K562 (cell line): ENCODE measurements around the gene ACVR2B. TPM values are rescaled to one million over a fixed set of nuclear protein-coding genes. Genes with fewer than 3 reads are reported as not detected.

Experiments
- ARID1B ChIP-seq: fragments of 450-650 bp; IDR thresholded peaks from 2 replicates; pipeline ENCODE4 v1.6.1; 2016; ENCODE audit warnings: antibody characterized with exemption, mild to moderate bottlenecking, inconsistent platforms
- ELF4 ChIP-seq: fragments of 450-650 bp; formaldehyde crosslinking; IDR thresholded peaks from 2 replicates; pipeline ENCODE4 v1.4.0; 2022; ENCODE audit warnings: missing genetic modification characterization
- MEF2A ChIP-seq: IDR thresholded peaks from 2 replicates; pipeline ENCODE4 v1.6.1; 2011; ENCODE audit warnings: low read depth, mild to moderate bottlenecking, low read length, moderate library complexity; ENCODE audit not compliant: control insufficient read depth
- PURB ChIP-seq: sonication (generic); formaldehyde crosslinking; IDR thresholded peaks from 2 replicates; pipeline ENCODE4 v1.9.0; 2021; ENCODE audit warnings: low read depth, mild to moderate bottlenecking, missing genetic modification reagents
- RB1 ChIP-seq: fragments of 450-650 bp; IDR thresholded peaks from 2 replicates; pipeline ENCODE4 v1.6.1; 2017; ENCODE audit warnings: low read depth, mild to moderate bottlenecking
- SIN3A ChIP-seq, 2 experiments: fragments of 150-350 bp in 1 of 2; IDR thresholded peaks; 2 replicates each; pipeline ENCODE4 v1.6.1; 2011 to 2016; ENCODE audit warnings: borderline replicate concordance in 2 of 2, low read depth in 2 of 2, low read length in 2 of 2, mild to moderate bottlenecking in 2 of 2, moderate library complexity in 2 of 2; ENCODE audit not compliant: control insufficient read depth in 1 of 2
- SMAD3 ChIP-seq: fragments of 450-650 bp; formaldehyde crosslinking; conservative IDR thresholded peaks from 2 replicates; pipeline ENCODE4 v1.4.0; 2020; ENCODE audit warnings: mild to moderate bottlenecking
- U2AF1 ChIP-seq: fragments of 200-400 bp; formaldehyde crosslinking; optimal IDR thresholded peaks from 2 replicates; pipeline ENCODE3; 2017; ENCODE audit warnings: mild to moderate bottlenecking, low read depth, low read length, moderate library complexity
- ZBTB8A ChIP-seq: fragments of 450-650 bp; IDR thresholded peaks from 2 replicates; pipeline ENCODE4 v1.6.1; 2018; ENCODE audit warnings: mild to moderate bottlenecking, moderate library complexity; ENCODE audit not compliant: partially characterized antibody
- ZNF133 ChIP-seq: fragments of 250-450 bp; sonication (Bioruptor Pico); IDR thresholded peaks from 2 replicates; pipeline ENCODE4 v1.4.0; 2020; ENCODE audit warnings: mild to moderate bottlenecking
- ZNF561 ChIP-seq: fragments of 450-650 bp; formaldehyde crosslinking; conservative IDR thresholded peaks from 2 replicates; pipeline ENCODE4 v1.4.0; 2020; ENCODE audit warnings: mild to moderate bottlenecking, moderate library complexity
- ZNF644 ChIP-seq: fragments of 200-800 bp; sonication (Bioruptor generic); IDR thresholded peaks from 2 replicates; pipeline ENCODE4 v1.6.1; 2016; ENCODE audit warnings: low read depth, missing genetic modification characterization, missing compliant biosample characterization
- ZNF830 ChIP-seq: fragments of 250-450 bp; sonication (Bioruptor Pico); IDR thresholded peaks from 2 replicates; pipeline ENCODE4 v1.5.0; 2021; ENCODE audit warnings: mild to moderate bottlenecking
- polyA plus RNA-seq, 8 experiments: library from polyadenylated mRNA; depleted of rRNA in 4 of 8; stranded (reverse) in 5 of 8; unstranded in 3 of 8; fragments of >200 nt; fragmentation: Nextera tagmentation in 2 of 8; fragmentation: Illumina TruSeq in 1 of 8; extraction: Ambion mirVana in 2 of 8; extraction: Trizol in 1 of 8; gene quantifications; 2 replicates each; pipeline versions ENCODE4 v1.2.1 to v1.2.3, GENCODE V29; 2011 to 2014; ENCODE audit warnings: inconsistent platforms in 1 of 8, missing spikeins in 1 of 8
- total RNA-seq, 7 experiments: library from RNA; depleted of rRNA in 6 of 7; stranded (reverse); fragments of >200 nt in 6 of 7; fragmentation: Illumina TruSeq in 2 of 7; extraction: Trizol in 2 of 7; gene quantifications; 2 replicates each; pipeline versions ENCODE4 v1.2.1 to v1.2.3, GENCODE V29; 2011 to 2021; ENCODE audit warnings: low replicate concordance in 1 of 7
- TF ChIP-seq, protein P1 (sequence below): fragments of 450-650 bp; IDR thresholded peaks from 2 replicates; pipeline ENCODE4 v1.6.1; 2016; ENCODE audit warnings: low read depth, mild to moderate bottlenecking, moderate library complexity
- TF ChIP-seq, protein P2 (sequence below): fragments of 250-450 bp; sonication (Bioruptor Pico); IDR thresholded peaks from 2 replicates; pipeline ENCODE4 v1.8.0; 2022; ENCODE audit warnings: inconsistent platforms, mild to moderate bottlenecking, moderate library complexity, borderline replicate concordance
- TF ChIP-seq, protein P3 (sequence below): fragments of 450-650 bp; formaldehyde crosslinking; IDR thresholded peaks from 2 replicates; pipeline ENCODE4 v1.4.0; 2022; ENCODE audit warnings: mild to moderate bottlenecking, moderate library complexity
- TF ChIP-seq, protein P4 (sequence below): sonication (generic); IDR thresholded peaks from 2 replicates; pipeline ENCODE4 v1.6.1; 2016
- TF ChIP-seq, protein P5 (sequence below): fragments of 250-450 bp; sonication (Bioruptor Pico); IDR thresholded peaks from 2 replicates; pipeline ENCODE4 v1.4.0; 2020

ACVR2B gene
- total and polyA plus RNA-seq, 9 of the 15 experiments (the other 6 are each of a cell fraction or from before 2014, with no cell fraction given): 1.8 to 23.7 (median 7.1) TPM

DNA sequence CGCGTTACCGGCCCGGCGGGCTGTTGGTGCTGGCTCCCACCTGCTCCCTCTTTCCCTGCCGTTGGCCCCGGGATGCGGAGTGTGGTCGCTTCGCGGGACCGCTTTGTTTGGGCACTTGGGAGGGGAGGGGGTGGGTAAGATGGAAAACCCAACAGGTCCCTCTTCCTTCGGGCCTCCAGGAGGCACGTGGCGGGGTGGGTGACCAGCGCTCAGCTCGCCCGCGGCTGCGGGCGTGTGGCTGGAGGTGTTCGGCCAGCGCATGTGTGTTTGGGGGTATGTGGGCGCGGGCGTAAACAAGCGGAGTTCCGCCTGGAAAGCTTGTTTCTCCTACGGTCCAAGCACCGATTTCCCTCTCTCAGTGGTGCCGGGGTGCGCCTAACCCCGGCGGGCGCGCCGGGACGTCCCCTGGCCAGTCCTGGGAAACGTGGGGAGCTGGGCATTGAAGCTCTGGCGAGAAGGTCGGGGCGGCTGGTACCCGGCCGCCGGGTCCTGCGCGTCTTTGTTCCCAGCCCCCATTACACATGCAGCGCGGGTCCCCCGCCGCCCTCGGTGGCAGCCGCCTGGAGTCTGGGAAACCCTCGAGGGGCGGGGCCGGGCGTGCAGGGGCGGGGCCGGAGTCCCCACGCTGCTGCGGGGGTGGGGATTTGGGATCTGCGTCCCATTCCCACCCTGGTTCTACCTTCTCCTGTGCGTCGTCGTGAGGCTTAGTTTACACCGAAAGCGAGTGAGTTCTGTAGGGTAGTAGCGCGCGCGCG, 1.4 kb downstream of the ACVR2B start (continued):
- TF ChIP-seq PURB (CRISPR knock-in tag): no peak
- TF ChIP-seq, protein P1, sequence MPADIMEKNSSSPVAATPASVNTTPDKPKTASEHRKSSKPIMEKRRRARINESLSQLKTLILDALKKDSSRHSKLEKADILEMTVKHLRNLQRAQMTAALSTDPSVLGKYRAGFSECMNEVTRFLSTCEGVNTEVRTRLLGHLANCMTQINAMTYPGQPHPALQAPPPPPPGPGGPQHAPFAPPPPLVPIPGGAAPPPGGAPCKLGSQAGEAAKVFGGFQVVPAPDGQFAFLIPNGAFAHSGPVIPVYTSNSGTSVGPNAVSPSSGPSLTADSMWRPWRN: no peak
- TF ChIP-seq SIN3A (IDR thresholded peaks at IDR 0.05; ENCODE audit: borderline replicate concordance in 2 of 2, control insufficient read depth in 1 of 2, low read depth in 2 of 2, low read length in 2 of 2): peak in 1 of 2 experiments; percentile 23; a peak in 1 of 4 replicates
- TF ChIP-seq SMAD3 (CRISPR knock-in tag): no peak
- no peak for TF ChIP-seq ARID1B
- TF ChIP-seq ZBTB8A: no peak
- TF ChIP-seq, protein P2, sequence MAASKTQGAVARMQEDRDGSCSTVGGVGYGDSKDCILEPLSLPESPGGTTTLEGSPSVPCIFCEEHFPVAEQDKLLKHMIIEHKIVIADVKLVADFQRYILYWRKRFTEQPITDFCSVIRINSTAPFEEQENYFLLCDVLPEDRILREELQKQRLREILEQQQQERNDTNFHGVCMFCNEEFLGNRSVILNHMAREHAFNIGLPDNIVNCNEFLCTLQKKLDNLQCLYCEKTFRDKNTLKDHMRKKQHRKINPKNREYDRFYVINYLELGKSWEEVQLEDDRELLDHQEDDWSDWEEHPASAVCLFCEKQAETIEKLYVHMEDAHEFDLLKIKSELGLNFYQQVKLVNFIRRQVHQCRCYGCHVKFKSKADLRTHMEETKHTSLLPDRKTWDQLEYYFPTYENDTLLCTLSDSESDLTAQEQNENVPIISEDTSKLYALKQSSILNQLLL (CRISPR knock-in tag): no peak
- TF ChIP-seq, protein P3, sequence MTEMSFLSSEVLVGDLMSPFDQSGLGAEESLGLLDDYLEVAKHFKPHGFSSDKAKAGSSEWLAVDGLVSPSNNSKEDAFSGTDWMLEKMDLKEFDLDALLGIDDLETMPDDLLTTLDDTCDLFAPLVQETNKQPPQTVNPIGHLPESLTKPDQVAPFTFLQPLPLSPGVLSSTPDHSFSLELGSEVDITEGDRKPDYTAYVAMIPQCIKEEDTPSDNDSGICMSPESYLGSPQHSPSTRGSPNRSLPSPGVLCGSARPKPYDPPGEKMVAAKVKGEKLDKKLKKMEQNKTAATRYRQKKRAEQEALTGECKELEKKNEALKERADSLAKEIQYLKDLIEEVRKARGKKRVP (CRISPR knock-in tag): no peak
- no peak for TF ChIP-seq U2AF1
- no peak for TF ChIP-seq RB1
- TF ChIP-seq ZNF830: no peak
- TF ChIP-seq, protein P4, sequence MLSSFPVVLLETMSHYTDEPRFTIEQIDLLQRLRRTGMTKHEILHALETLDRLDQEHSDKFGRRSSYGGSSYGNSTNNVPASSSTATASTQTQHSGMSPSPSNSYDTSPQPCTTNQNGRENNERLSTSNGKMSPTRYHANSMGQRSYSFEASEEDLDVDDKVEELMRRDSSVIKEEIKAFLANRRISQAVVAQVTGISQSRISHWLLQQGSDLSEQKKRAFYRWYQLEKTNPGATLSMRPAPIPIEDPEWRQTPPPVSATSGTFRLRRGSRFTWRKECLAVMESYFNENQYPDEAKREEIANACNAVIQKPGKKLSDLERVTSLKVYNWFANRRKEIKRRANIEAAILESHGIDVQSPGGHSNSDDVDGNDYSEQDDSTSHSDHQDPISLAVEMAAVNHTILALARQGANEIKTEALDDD: no peak
- no peak for TF ChIP-seq ELF4
- no peak for TF ChIP-seq ZNF561
- no peak for TF ChIP-seq MEF2A
- no peak for TF ChIP-seq ZNF133 (CRISPR knock-in tag)
- TF ChIP-seq, protein P5, sequence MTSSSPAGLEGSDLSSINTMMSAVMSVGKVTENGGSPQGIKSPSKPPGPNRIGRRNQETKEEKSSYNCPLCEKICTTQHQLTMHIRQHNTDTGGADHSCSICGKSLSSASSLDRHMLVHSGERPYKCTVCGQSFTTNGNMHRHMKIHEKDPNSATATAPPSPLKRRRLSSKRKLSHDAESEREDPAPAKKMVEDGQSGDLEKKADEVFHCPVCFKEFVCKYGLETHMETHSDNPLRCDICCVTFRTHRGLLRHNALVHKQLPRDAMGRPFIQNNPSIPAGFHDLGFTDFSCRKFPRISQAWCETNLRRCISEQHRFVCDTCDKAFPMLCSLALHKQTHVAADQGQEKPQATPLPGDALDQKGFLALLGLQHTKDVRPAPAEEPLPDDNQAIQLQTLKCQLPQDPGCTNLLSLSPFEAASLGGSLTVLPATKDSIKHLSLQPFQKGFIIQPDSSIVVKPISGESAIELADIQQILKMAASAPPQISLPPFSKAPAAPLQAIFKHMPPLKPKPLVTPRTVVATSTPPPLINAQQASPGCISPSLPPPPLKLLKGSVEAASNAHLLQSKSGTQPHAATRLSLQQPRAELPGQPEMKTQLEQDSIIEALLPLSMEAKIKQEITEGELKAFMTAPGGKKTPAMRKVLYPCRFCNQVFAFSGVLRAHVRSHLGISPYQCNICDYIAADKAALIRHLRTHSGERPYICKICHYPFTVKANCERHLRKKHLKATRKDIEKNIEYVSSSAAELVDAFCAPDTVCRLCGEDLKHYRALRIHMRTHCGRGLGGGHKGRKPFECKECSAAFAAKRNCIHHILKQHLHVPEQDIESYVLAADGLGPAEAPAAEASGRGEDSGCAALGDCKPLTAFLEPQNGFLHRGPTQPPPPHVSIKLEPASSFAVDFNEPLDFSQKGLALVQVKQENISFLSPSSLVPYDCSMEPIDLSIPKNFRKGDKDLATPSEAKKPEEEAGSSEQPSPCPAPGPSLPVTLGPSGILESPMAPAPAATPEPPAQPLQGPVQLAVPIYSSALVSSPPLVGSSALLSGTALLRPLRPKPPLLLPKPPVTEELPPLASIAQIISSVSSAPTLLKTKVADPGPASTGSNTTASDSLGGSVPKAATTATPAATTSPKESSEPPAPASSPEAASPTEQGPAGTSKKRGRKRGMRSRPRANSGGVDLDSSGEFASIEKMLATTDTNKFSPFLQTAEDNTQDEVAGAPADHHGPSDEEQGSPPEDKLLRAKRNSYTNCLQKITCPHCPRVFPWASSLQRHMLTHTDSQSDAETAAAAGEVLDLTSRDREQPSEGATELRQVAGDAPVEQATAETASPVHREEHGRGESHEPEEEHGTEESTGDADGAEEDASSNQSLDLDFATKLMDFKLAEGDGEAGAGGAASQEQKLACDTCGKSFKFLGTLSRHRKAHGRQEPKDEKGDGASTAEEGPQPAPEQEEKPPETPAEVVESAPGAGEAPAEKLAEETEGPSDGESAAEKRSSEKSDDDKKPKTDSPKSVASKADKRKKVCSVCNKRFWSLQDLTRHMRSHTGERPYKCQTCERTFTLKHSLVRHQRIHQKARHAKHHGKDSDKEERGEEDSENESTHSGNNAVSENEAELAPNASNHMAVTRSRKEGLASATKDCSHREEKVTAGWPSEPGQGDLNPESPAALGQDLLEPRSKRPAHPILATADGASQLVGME: no peak
- no peak for TF ChIP-seq ZNF644 (tag)
